Body of pancreas (tissue), 4 donors: ENCODE measurements around the gene CORIN.
"Not testable (repeated sequence)": the region's sequence is repeated elsewhere in the genome, so short reads cannot be mapped to it uniquely, and the experiment has no call there.

Experiments
- CTCF ChIP-seq, 7 experiments: fragments of 450-650 bp in 4 of 7; fragments of 200-600 bp in 3 of 7; sonication (generic) in 3 of 7; IDR thresholded peaks; one replicate each; pipeline ENCODE4 v1.5.1; 2016 to 2019; ENCODE audit warnings: antibody characterized with exemption in 7 of 7
- POLR2A ChIP-seq, 3 donors: fragments of 450-650 bp; IDR thresholded peaks; one replicate each; pipeline ENCODE4 v1.6.1; 2016; ENCODE audit warnings: antibody characterized with exemption in 3 of 3, mild to moderate bottlenecking in 2 of 3

DNA sequence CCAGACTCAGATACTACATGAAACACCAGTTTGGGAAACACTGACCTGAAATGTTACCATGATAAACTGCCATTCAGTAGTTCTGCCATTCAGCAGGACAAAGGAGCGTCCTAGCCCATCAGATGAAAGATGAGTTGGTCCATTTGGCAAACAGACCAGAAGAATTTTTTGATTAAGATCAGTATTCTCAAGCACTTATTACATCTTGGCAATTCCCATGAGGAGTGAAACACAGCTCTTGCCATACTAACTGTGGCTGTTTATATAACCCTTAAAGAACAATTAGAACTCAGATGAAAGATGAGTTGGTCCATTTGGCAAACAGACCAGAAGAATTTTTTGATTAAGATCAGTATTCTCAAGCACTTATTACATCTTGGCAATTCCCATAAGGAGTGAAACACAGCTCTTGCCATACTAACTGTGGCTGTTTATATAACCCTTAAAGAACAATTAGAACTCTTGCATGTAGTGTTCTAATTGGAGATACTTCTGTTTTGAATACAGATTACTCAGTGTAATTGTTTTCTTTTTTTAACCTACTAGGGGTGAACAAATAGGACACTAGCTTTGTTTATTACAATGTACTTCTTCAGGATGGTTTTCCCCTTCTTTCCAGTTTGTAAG is 146.0 kb downstream of the CORIN start:
- TF ChIP-seq POLR2A, CTCF (IDR thresholded peaks at IDR 0.05): not testable (repeated sequence)
